Gastrocnemius medialis (tissue), 4 donors: ENCODE measurements around the gene SUGCT. TPM values are rescaled to one million over a fixed set of nuclear protein-coding genes. Genes with fewer than 3 reads are reported as not detected.

Experiments used
- ATAC-seq, 2 donors: fragments of 150-250 bp; one replicate each; pipeline ENCODE4 v1.9.1; 2016
- DNase-seq, 2 donors: peaks; one replicate each; pipeline ENCODE4 v3.0.0-alpha.2; 2019
- H3K27ac ChIP-seq, 4 donors: fragments of 200-600 bp; sonication (generic); 1 replicate in 1 of 4; 2 replicates in 3 of 4; pipeline ENCODE4 v1.5.1; 2016 to 2018; ENCODE audit warnings: mild to moderate bottlenecking in 2 of 4, moderate library complexity in 1 of 4
- H3K27me3 ChIP-seq, 3 donors: fragments of 200-600 bp; sonication (generic) in 2 of 3; 1 replicate in 1 of 3; 2 replicates in 2 of 3; pipeline versions ENCODE4 v1.5.1 to v1.6.0; 2016 to 2019; ENCODE audit warnings: mild to moderate bottlenecking in 1 of 3, moderate library complexity in 1 of 3
- H3K36me3 ChIP-seq, 2 donors: fragments of 200-600 bp; sonication (generic) in 1 of 2; one replicate each; pipeline ENCODE4 v1.5.1; 2017 to 2018
- H3K4me1 ChIP-seq, 2 donors: fragments of 200-600 bp; sonication (generic) in 1 of 2; one replicate each; pipeline ENCODE4 v1.5.1; 2016 to 2017; ENCODE audit warnings: mild to moderate bottlenecking in 2 of 2
- H3K4me3 ChIP-seq, 4 donors: fragments of 200-600 bp; sonication (generic) in 3 of 4; 1 replicate in 1 of 4; 2 replicates in 3 of 4; pipeline ENCODE4 v1.5.1; 2016 to 2019; ENCODE audit warnings: mild to moderate bottlenecking in 2 of 4
- H3K9me3 ChIP-seq, 3 donors: fragments of 200-600 bp; sonication (generic) in 2 of 3; 1 replicate in 1 of 3; 2 replicates in 2 of 3; pipeline ENCODE4 v1.5.1; 2016 to 2019
- CTCF ChIP-seq, 5 experiments: fragments of 450-650 bp in 3 of 5; fragments of 200-600 bp in 2 of 5; sonication (generic) in 2 of 5; IDR thresholded peaks in 4 of 5; conservative IDR thresholded peaks in 1 of 5; 1 replicate in 4 of 5; 2 replicates in 1 of 5; pipeline ENCODE4 v1.5.1; 2016 to 2019; ENCODE audit warnings: antibody characterized with exemption in 5 of 5, mild to moderate bottlenecking in 3 of 5, moderate library complexity in 3 of 5
- POLR2A ChIP-seq, 2 donors: fragments of 450-650 bp; IDR thresholded peaks; one replicate each; pipeline ENCODE4 v1.6.1; 2017; ENCODE audit warnings: antibody characterized with exemption in 2 of 2, mild to moderate bottlenecking in 2 of 2, moderate library complexity in 2 of 2
- in situ Hi-C, 4 donors: fragments of 200-750 bp; cut with MboI; loops; one replicate each; pipeline versions ENCODE4 v1.15.0 to v1.8.0; 2017; ENCODE audit warnings: low sequenced_read_pairs in 4 of 4
- intact Hi-C: fragments of 100-400 bp; cut with DNase I; formaldehyde crosslinking; loops from one replicate; pipeline ENCODE4 v1.15.1; 2023; ENCODE audit warnings: low total_unique reads
- total RNA-seq, 4 donors: library from RNA; depleted of rRNA; stranded (reverse); fragments of >200 nt; gene quantifications; one replicate each; pipeline versions ENCODE4 v1.1.0 to v1.2.3, GENCODE V29; 2016

The SUGCT gene
- total RNA-seq, 4 donors from 2014 or later = 2.3 to 3.5 (median 2.9) TPM

GRCh38 chr7:40874756-40875155 lies 740.0 kb downstream of the SUGCT start:
- intact Hi-C loops = no loop called here
- Histone ChIP-seq H3K36me3 (no peaks in the 10 kb centered on the region), H3K9me3 (no peaks in the 10 kb centered on the region), H3K4me3 (no peak overlapping the region), H3K27me3 (no peaks in the 10 kb centered on the region), H3K27ac (no peak overlapping the region), H3K4me1 (no peaks in the 10 kb centered on the region)
- TF ChIP-seq CTCF (IDR thresholded peaks at IDR 0.05 in 4 of 5, conservative IDR thresholded peaks at IDR 0.05 in 1 of 5) (no peak), POLR2A (IDR thresholded peaks at IDR 0.05) (no peak)
- ATAC-seq = no peak
- in situ Hi-C loops = no loop called here
- no peak for DNase-seq

GRCh38 chr7:40876601-40877000 lies 741.8 kb downstream of the SUGCT start:
- Histone ChIP-seq H3K4me3 (no peak overlapping the region), H3K27me3 (no peaks in the 10 kb centered on the region), H3K36me3 (no peaks in the 10 kb centered on the region), H3K27ac (no peak overlapping the region), H3K9me3 (no peaks in the 10 kb centered on the region), H3K4me1 (no peaks in the 10 kb centered on the region)
- in situ Hi-C loops = no loop called here
- TF ChIP-seq POLR2A (IDR thresholded peaks at IDR 0.05) (no peak), CTCF (IDR thresholded peaks at IDR 0.05 in 4 of 5, conservative IDR thresholded peaks at IDR 0.05 in 1 of 5) (no peak)
- no peak for ATAC-seq
- DNase-seq = no peak
- intact Hi-C loops = no loop called here

GRCh38 chr7:40879941-40880543 lies 745.2 kb downstream of the SUGCT start:
- Histone ChIP-seq H3K36me3 (no peaks in the 10 kb centered on the region), H3K4me1 (no peaks in the 10 kb centered on the region), H3K27me3 (no peaks in the 10 kb centered on the region), H3K27ac (no peak overlapping the region), H3K4me3 (no peak overlapping the region), H3K9me3 (no peaks in the 10 kb centered on the region)
- no peak for ATAC-seq
- TF ChIP-seq POLR2A (IDR thresholded peaks at IDR 0.05) (no peak), CTCF (IDR thresholded peaks at IDR 0.05 in 4 of 5, conservative IDR thresholded peaks at IDR 0.05 in 1 of 5) (no peak)
- intact Hi-C loops = no loop called here
- in situ Hi-C loops = no loop called here
- DNase-seq = no peak

GRCh38 chr7:40880581-40880980 lies 745.8 kb downstream of the SUGCT start:
- Histone ChIP-seq H3K36me3 (no peaks in the 10 kb centered on the region), H3K27me3 (no peaks in the 10 kb centered on the region), H3K27ac (no peak overlapping the region), H3K4me3 (no peak overlapping the region), H3K9me3 (no peaks in the 10 kb centered on the region), H3K4me1 (no peaks in the 10 kb centered on the region)
- intact Hi-C loops (no loop called here), in situ Hi-C loops (no loop called here)
- ATAC-seq (no peak), DNase-seq (no peak)
- TF ChIP-seq CTCF (IDR thresholded peaks at IDR 0.05 in 4 of 5, conservative IDR thresholded peaks at IDR 0.05 in 1 of 5) = no peak
- TF ChIP-seq POLR2A (IDR thresholded peaks at IDR 0.05) = no peak

- Histone ChIP-seq H3K9me3 (no peaks in the 10 kb centered on the region), H3K36me3 (no peaks in the 10 kb centered on the region), H3K4me3 (no peak overlapping the region), H3K27me3 (no peaks in the 10 kb centered on the region), H3K4me1 (no peaks in the 10 kb centered on the region), H3K27ac (no peak overlapping the region)
- intact Hi-C loops (no loop called here), in situ Hi-C loops (no loop called here)
- no peak for DNase-seq
- ATAC-seq = no peak
- TF ChIP-seq CTCF (IDR thresholded peaks at IDR 0.05 in 4 of 5, conservative IDR thresholded peaks at IDR 0.05 in 1 of 5) (no peak), POLR2A (IDR thresholded peaks at IDR 0.05) (no peak)
Observed at GRCh38 chr7:40881405-40881926, 746.7 kb downstream of the SUGCT start.
